Measurements from ENCODE around the gene TTC9B.

TTC9B gene

DNA sequence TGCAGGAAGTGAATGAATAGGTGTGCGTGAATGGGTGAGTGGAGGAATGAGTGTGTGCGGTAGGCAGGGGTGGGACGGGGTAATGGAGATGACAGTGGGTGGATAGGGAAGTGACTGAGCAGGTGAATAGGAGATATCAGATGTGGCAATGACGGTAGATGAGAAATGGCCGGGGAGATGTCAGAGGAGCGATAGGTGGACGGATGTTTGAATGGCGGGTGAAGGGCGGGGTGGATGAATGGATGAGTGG is 1.5 kb downstream of the TTC9B start:
- peaks cover 33% of the 10 kb centered on the region for H3K27me3 ChIP-seq (ENCODE audit: insufficient read depth, poor library complexity, severe bottlenecking)
- H3K4me1 ChIP-seq (ENCODE audit: insufficient read depth, poor library complexity, severe bottlenecking), result no peaks in the 10 kb centered on the region
- H3K9me3 ChIP-seq (ENCODE audit: severe bottlenecking), result no peaks in the 10 kb centered on the region
- no peak for DNase-seq (ENCODE audit: low spot score)
- no peak overlapping the region for H3K27ac ChIP-seq (ENCODE audit: poor library complexity, severe bottlenecking)
- no peak overlapping the region for H3K4me3 ChIP-seq (ENCODE audit: severe bottlenecking)
- no peaks in the 10 kb centered on the region for H3K36me3 ChIP-seq (ENCODE audit: low read depth)
- no peak for ATAC-seq (ENCODE audit: low read depth)
- TF ChIP-seq, protein P1, sequence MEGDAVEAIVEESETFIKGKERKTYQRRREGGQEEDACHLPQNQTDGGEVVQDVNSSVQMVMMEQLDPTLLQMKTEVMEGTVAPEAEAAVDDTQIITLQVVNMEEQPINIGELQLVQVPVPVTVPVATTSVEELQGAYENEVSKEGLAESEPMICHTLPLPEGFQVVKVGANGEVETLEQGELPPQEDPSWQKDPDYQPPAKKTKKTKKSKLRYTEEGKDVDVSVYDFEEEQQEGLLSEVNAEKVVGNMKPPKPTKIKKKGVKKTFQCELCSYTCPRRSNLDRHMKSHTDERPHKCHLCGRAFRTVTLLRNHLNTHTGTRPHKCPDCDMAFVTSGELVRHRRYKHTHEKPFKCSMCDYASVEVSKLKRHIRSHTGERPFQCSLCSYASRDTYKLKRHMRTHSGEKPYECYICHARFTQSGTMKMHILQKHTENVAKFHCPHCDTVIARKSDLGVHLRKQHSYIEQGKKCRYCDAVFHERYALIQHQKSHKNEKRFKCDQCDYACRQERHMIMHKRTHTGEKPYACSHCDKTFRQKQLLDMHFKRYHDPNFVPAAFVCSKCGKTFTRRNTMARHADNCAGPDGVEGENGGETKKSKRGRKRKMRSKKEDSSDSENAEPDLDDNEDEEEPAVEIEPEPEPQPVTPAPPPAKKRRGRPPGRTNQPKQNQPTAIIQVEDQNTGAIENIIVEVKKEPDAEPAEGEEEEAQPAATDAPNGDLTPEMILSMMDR (IDR thresholded peaks at IDR 0.05; ENCODE audit: poor library complexity, severe bottlenecking), result no peak

DNA sequence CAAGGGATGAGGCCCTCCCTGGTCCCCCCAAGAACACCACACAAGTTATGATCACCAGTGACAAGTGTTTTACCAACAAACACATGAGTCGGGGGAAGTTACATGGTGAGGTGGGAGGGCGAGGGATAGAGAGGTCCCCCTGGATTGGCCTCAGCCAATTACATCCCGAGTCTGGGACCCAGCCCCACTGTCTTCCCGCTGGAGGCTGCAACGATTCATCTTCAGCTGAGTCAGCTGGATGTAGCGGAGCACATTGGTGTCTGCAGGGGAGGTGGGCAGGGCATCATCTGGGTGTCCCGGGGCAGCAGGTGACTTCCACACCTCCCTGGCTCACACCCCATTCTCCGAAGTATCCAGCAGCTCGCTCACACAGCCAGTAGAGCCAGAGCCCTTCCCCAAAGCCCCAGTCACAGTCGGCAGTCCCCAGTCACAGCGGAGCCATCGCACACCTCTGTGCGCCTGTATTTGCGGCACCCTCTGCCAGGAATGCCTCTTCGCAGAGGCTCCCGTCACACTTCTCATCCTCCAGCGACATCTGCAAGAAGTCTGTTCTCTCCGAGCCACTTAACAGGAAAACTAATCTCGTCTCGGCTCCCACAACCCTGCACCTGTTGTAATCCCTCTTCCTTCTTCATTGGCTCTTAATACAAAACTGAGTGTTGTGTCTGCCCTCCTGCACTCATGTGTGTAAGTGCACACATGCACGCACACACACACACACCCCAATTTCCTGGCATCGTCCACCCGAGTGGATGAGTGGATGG is 2.0 kb downstream of the TTC9B start:
- TF ChIP-seq, protein P1 (IDR thresholded peaks at IDR 0.05; ENCODE audit: poor library complexity, severe bottlenecking), result no peak
- ATAC-seq (ENCODE audit: low read depth) (no peak), DNase-seq (ENCODE audit: low spot score) (no peak)
- Histone ChIP-seq H3K27me3 (ENCODE audit: insufficient read depth, poor library complexity, severe bottlenecking) (peaks cover 33% of the 10 kb centered on the region), H3K4me1 (ENCODE audit: insufficient read depth, poor library complexity, severe bottlenecking) (no peaks in the 10 kb centered on the region), H3K27ac (ENCODE audit: poor library complexity, severe bottlenecking) (no peak overlapping the region), H3K9me3 (ENCODE audit: severe bottlenecking) (no peaks in the 10 kb centered on the region), H3K36me3 (ENCODE audit: low read depth) (no peaks in the 10 kb centered on the region), H3K4me3 (ENCODE audit: severe bottlenecking) (no peak overlapping the region)

DNA sequence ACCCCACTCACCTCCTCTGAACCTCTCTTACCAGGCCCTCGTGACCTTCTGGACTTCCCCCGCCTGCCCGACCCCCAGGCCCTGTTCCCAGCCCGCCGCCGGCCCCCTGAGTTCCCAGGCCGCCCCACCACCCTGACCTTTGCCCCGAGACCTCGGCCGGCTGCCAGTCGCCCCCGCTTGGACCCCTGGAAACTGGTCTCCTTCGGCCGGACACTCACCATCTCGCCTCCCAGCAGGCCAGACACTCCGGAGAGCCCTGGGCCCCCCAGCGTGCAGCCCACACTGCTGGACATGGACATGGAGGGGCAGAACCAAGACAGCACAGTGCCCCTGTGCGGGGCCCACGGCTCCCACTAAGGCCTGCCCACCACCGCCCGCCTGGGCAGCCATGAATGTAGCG is 3.2 kb downstream of the TTC9B start:
- no peak for DNase-seq (ENCODE audit: low spot score)
- ATAC-seq (ENCODE audit: low read depth), result no peak
- no peak overlapping the region for H3K27ac ChIP-seq (ENCODE audit: poor library complexity, severe bottlenecking)
- TF ChIP-seq, protein P1 (IDR thresholded peaks at IDR 0.05; ENCODE audit: poor library complexity, severe bottlenecking), result no peak
- H3K9me3 ChIP-seq (ENCODE audit: severe bottlenecking), result no peaks in the 10 kb centered on the region
- H3K36me3 ChIP-seq (ENCODE audit: low read depth), result 0 out of 2 replicates have a peak, but pooled peaks cover 3% of the 10 kb centered on the region
- H3K4me3 ChIP-seq (ENCODE audit: severe bottlenecking), result no peak overlapping the region
- H3K27me3 ChIP-seq (ENCODE audit: insufficient read depth, poor library complexity, severe bottlenecking), result peaks cover 33% of the 10 kb centered on the region
- H3K4me1 ChIP-seq (ENCODE audit: insufficient read depth, poor library complexity, severe bottlenecking), result no peaks in the 10 kb centered on the region

DNA sequence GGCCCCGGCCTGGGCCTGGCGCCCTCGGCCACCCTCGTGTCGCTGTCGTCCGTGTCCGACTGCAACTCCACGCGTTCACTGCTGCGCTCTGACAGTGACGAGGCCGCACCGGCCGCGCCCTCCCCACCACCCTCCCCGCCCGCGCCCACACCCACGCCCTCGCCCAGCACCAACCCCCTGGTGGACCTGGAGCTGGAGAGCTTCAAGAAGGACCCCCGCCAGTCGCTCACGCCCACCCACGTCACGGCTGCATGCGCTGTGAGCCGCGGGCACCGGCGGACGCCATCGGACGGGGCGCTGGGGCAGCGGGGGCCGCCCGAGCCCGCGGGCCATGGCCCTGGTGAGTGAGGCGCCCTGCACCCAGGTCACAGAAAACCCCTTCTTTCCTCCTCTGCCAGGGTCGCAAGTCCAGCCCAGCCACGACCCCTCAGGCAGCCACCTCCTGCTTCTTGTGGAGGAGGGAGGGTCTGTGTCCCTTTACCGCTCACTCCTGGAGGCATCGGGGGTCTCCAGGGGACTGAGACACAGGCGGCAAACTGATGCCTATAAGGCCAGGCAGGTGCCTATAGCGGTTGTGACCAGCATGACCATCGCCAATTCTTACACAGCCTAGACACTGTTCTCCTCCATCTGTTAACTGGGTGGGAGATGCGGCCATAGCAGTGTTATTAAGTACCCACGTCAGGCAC is 4.2 kb downstream of the TTC9B start:
- H3K27me3 ChIP-seq (ENCODE audit: insufficient read depth, poor library complexity, severe bottlenecking), result peaks cover 30% of the 10 kb centered on the region

More for the DNA sequence above, 4.2 kb downstream of the TTC9B start:
- no peak for DNase-seq (ENCODE audit: low spot score)
- Histone ChIP-seq H3K4me3 (ENCODE audit: severe bottlenecking) (no peak overlapping the region), H3K9me3 (ENCODE audit: severe bottlenecking) (no peaks in the 10 kb centered on the region), H3K4me1 (ENCODE audit: insufficient read depth, poor library complexity, severe bottlenecking) (no peaks in the 10 kb centered on the region), H3K27ac (ENCODE audit: poor library complexity, severe bottlenecking) (no peak overlapping the region), H3K36me3 (ENCODE audit: low read depth) (0 out of 2 replicates have a peak, but pooled peaks cover 6% of the 10 kb centered on the region)
- TF ChIP-seq, protein P1 (IDR thresholded peaks at IDR 0.05; ENCODE audit: poor library complexity, severe bottlenecking), result no peak
- no peak for ATAC-seq (ENCODE audit: low read depth)

All from RWPE2 (cell line).